ENCODE results near the gene OR2M4.

- TF ChIP-seq PKNOX1 (IDR thresholded peaks at IDR 0.05) (no peak), CTBP1 (IDR thresholded peaks at IDR 0.05; ENCODE audit: borderline replicate concordance) (no peak), ZNF384 (IDR thresholded peaks at IDR 0.05) (no peak), SUZ12 (IDR thresholded peaks at IDR 0.05) (no peak), FOXA1 (IDR thresholded peaks at IDR 0.05) (no peak), SP1 (IDR thresholded peaks at IDR 0.05) (no peak), NFRKB (IDR thresholded peaks at IDR 0.05) (no peak), HDGF (IDR thresholded peaks at IDR 0.05; ENCODE audit: borderline replicate concordance) (no peak), LEF1 (IDR thresholded peaks at IDR 0.05; ENCODE audit: borderline replicate concordance) (no peak), BHLHE40 (IDR thresholded peaks at IDR 0.05; ENCODE audit: borderline replicate concordance) (no peak), FOXM1 (IDR thresholded peaks at IDR 0.05; ENCODE audit: borderline replicate concordance) (no peak), ELF4 (IDR thresholded peaks at IDR 0.05) (no peak), L3MBTL2 (conservative IDR thresholded peaks at IDR 0.05) (no peak)
Measured at GRCh38 chr1:248183996-248184395, 47.2 kb upstream of the OR2M4 start.

All from HEK293T (cell line).